ENCODE results near the gene SLC2A4.

Gene SLC2A4

GRCh38 chr17:7309628-7310027 is 28.1 kb downstream of the SLC2A4 start:
- no peak for DNase-seq (ENCODE audit: low read depth in 1 of 2, low spot score in 1 of 2)
- no peaks in the 10 kb centered on the region for H3K27me3 ChIP-seq (ENCODE audit: insufficient read depth, poor library complexity, severe bottlenecking)
- H3K4me3 ChIP-seq (replicated peaks; ENCODE audit: insufficient read depth, low read length) = no peak overlapping the region
- TF ChIP-seq SPI1 (IDR thresholded peaks at IDR 0.05; ENCODE audit: borderline replicate concordance, low read depth) (no peak), POLR2AphosphoS5 (IDR thresholded peaks at IDR 0.05; ENCODE audit: low read depth) (no peak), CTCF (IDR thresholded peaks at IDR 0.05; ENCODE audit: insufficient read depth, low read length) (no peak), GABPA (IDR thresholded peaks at IDR 0.05; ENCODE audit: low read depth) (no peak), REST (IDR thresholded peaks at IDR 0.05; ENCODE audit: insufficient replicate concordance, low read depth) (no peak)
- no peak overlapping the region for H3K27ac ChIP-seq (replicated peaks)

GRCh38 chr17:7311110-7311705 is 29.7 kb downstream of the SLC2A4 start:
- no peak for TF ChIP-seq CTCF (IDR thresholded peaks at IDR 0.05; ENCODE audit: insufficient read depth, low read length)
- TF ChIP-seq GABPA (IDR thresholded peaks at IDR 0.05; ENCODE audit: low read depth) = no peak
- no peak for TF ChIP-seq REST (IDR thresholded peaks at IDR 0.05; ENCODE audit: insufficient replicate concordance, low read depth)
- no peak for TF ChIP-seq SPI1 (IDR thresholded peaks at IDR 0.05; ENCODE audit: borderline replicate concordance, low read depth)
- no peak for TF ChIP-seq POLR2AphosphoS5 (IDR thresholded peaks at IDR 0.05; ENCODE audit: low read depth)
- no peaks in the 10 kb centered on the region for H3K27me3 ChIP-seq (ENCODE audit: insufficient read depth, poor library complexity, severe bottlenecking)
- no peak overlapping the region for H3K27ac ChIP-seq (replicated peaks)
- no peak for DNase-seq (ENCODE audit: low read depth in 1 of 2, low spot score in 1 of 2)
- no peak overlapping the region for H3K4me3 ChIP-seq (replicated peaks; ENCODE audit: insufficient read depth, low read length)

GRCh38 chr17:7312432-7313087 is 31.0 kb downstream of the SLC2A4 start:
- no peak overlapping the region for H3K4me3 ChIP-seq (replicated peaks; ENCODE audit: insufficient read depth, low read length)

More at GRCh38 chr17:7312432-7313087, 31.0 kb downstream of the SLC2A4 start:
- H3K27ac ChIP-seq (replicated peaks) = no peak overlapping the region
- no peaks in the 10 kb centered on the region for H3K27me3 ChIP-seq (ENCODE audit: insufficient read depth, poor library complexity, severe bottlenecking)
- no peak for DNase-seq (ENCODE audit: low read depth in 1 of 2, low spot score in 1 of 2)
- TF ChIP-seq CTCF (IDR thresholded peaks at IDR 0.05; ENCODE audit: insufficient read depth, low read length) (no peak), GABPA (IDR thresholded peaks at IDR 0.05; ENCODE audit: low read depth) (no peak), POLR2AphosphoS5 (IDR thresholded peaks at IDR 0.05; ENCODE audit: low read depth) (no peak; the same call in 1 of the 2 replicates), SPI1 (IDR thresholded peaks at IDR 0.05; ENCODE audit: borderline replicate concordance, low read depth) (no peak), REST (IDR thresholded peaks at IDR 0.05; ENCODE audit: insufficient replicate concordance, low read depth) (no peak)

Data from HL-60 (cell line).